ENCODE results near the gene PATJ.
"Not testable (repeated sequence)": the region's sequence is repeated elsewhere in the genome, so short reads cannot be mapped to it uniquely, and the experiment has no call there.

Gene PATJ

GRCh38 chr1:61961009-61961408 is 218.7 kb downstream of the PATJ start:
- Histone ChIP-seq H3K9me2 (replicated peaks; ENCODE audit: low read depth, low read length) (no peaks in the 10 kb centered on the region), H3K79me2 (ENCODE audit: insufficient read depth, low read length) (no peaks in the 10 kb centered on the region), H3K4me3 (ENCODE audit: low read length, poor library complexity, severe bottlenecking) (no peak overlapping the region), H3K4me1 (ENCODE audit: insufficient read depth, low read length, poor library complexity, severe bottlenecking) (no peaks in the 10 kb centered on the region), H3K27me3 (ENCODE audit: insufficient read depth, low read length, poor library complexity, severe bottlenecking) (no peaks in the 10 kb centered on the region), H3F3A (ENCODE audit: low read depth) (no peaks in the 10 kb centered on the region), H3K4me2 (ENCODE audit: low read depth, low read length, poor library complexity, severe bottlenecking) (no peak overlapping the region), H3K36me3 (ENCODE audit: insufficient read depth, low read length) (no peaks in the 10 kb centered on the region), H3K9ac (ENCODE audit: low read depth, low read length, poor library complexity, severe bottlenecking) (no peak overlapping the region), H2AFZ (ENCODE audit: low read length) (no peak overlapping the region), H4K20me1 (ENCODE audit: insufficient read depth, low read length, poor library complexity, severe bottlenecking) (no peaks in the 10 kb centered on the region), H3K9me3 (ENCODE audit: insufficient read depth, low read depth, low read length) (no peaks in the 10 kb centered on the region)
- no peak for TF ChIP-seq EZH2phosphoT487 (IDR thresholded peaks at IDR 0.05; ENCODE audit: borderline replicate concordance)
- no peak for TF ChIP-seq CTCF (conservative IDR thresholded peaks at IDR 0.05; ENCODE audit: low read length)

- Histone ChIP-seq H3K4me2 (ENCODE audit: low read depth, low read length, poor library complexity, severe bottlenecking) (no peak overlapping the region), H3K9me2 (replicated peaks; ENCODE audit: low read depth, low read length) (no peaks in the 10 kb centered on the region), H2AFZ (ENCODE audit: low read length) (no peak overlapping the region), H3F3A (ENCODE audit: low read depth) (no peaks in the 10 kb centered on the region), H4K20me1 (ENCODE audit: insufficient read depth, low read length, poor library complexity, severe bottlenecking) (no peaks in the 10 kb centered on the region), H3K79me2 (ENCODE audit: insufficient read depth, low read length) (no peaks in the 10 kb centered on the region), H3K9ac (ENCODE audit: low read depth, low read length, poor library complexity, severe bottlenecking) (no peak overlapping the region), H3K36me3 (ENCODE audit: insufficient read depth, low read length) (no peaks in the 10 kb centered on the region), H3K9me3 (ENCODE audit: insufficient read depth, low read depth, low read length) (no peaks in the 10 kb centered on the region), H3K4me3 (ENCODE audit: low read length, poor library complexity, severe bottlenecking) (no peak overlapping the region), H3K4me1 (ENCODE audit: insufficient read depth, low read length, poor library complexity, severe bottlenecking) (no peaks in the 10 kb centered on the region), H3K27me3 (ENCODE audit: insufficient read depth, low read length, poor library complexity, severe bottlenecking) (no peaks in the 10 kb centered on the region)
- TF ChIP-seq EZH2phosphoT487 (IDR thresholded peaks at IDR 0.05; ENCODE audit: borderline replicate concordance) (no peak), CTCF (conservative IDR thresholded peaks at IDR 0.05; ENCODE audit: low read length) (no peak)
Measured at GRCh38 chr1:61962631-61963030, 220.4 kb downstream of the PATJ start.

GRCh38 chr1:61966450-61967225 is 224.4 kb downstream of the PATJ start:
- H2AFZ ChIP-seq (ENCODE audit: low read length); H3K27me3 ChIP-seq (ENCODE audit: insufficient read depth, low read length, poor library complexity, severe bottlenecking); H3K79me2 ChIP-seq (ENCODE audit: insufficient read depth, low read length); H3K9ac ChIP-seq (ENCODE audit: low read depth, low read length, poor library complexity, severe bottlenecking); H3F3A ChIP-seq (ENCODE audit: low read depth); H3K36me3 ChIP-seq (ENCODE audit: insufficient read depth, low read length); H3K9me2 ChIP-seq (replicated peaks; ENCODE audit: low read depth, low read length); H3K4me2 ChIP-seq (ENCODE audit: low read depth, low read length, poor library complexity, severe bottlenecking); H3K9me3 ChIP-seq (ENCODE audit: insufficient read depth, low read depth, low read length); H3K4me1 ChIP-seq (ENCODE audit: insufficient read depth, low read length, poor library complexity, severe bottlenecking); H4K20me1 ChIP-seq (ENCODE audit: insufficient read depth, low read length, poor library complexity, severe bottlenecking); H3K4me3 ChIP-seq (ENCODE audit: low read length, poor library complexity, severe bottlenecking): not testable (repeated sequence)

GRCh38 chr1:61967750-61968149 is 225.5 kb downstream of the PATJ start:
- TF ChIP-seq EZH2phosphoT487 (IDR thresholded peaks at IDR 0.05; ENCODE audit: borderline replicate concordance) (no peak), CTCF (conservative IDR thresholded peaks at IDR 0.05; ENCODE audit: low read length) (no peak)
- Histone ChIP-seq H4K20me1 (ENCODE audit: insufficient read depth, low read length, poor library complexity, severe bottlenecking) (no peaks in the 10 kb centered on the region), H3K9ac (ENCODE audit: low read depth, low read length, poor library complexity, severe bottlenecking) (no peak overlapping the region), H3K9me2 (replicated peaks; ENCODE audit: low read depth, low read length) (no peaks in the 10 kb centered on the region), H3K36me3 (ENCODE audit: insufficient read depth, low read length) (no peaks in the 10 kb centered on the region), H3K4me3 (ENCODE audit: low read length, poor library complexity, severe bottlenecking) (no peak overlapping the region), H3K27me3 (ENCODE audit: insufficient read depth, low read length, poor library complexity, severe bottlenecking) (no peaks in the 10 kb centered on the region), H3F3A (ENCODE audit: low read depth) (no peaks in the 10 kb centered on the region), H3K9me3 (ENCODE audit: insufficient read depth, low read depth, low read length) (no peaks in the 10 kb centered on the region), H3K4me2 (ENCODE audit: low read depth, low read length, poor library complexity, severe bottlenecking) (no peak overlapping the region), H3K4me1 (ENCODE audit: insufficient read depth, low read length, poor library complexity, severe bottlenecking) (no peaks in the 10 kb centered on the region), H3K79me2 (ENCODE audit: insufficient read depth, low read length) (no peaks in the 10 kb centered on the region), H2AFZ (ENCODE audit: low read length) (no peak overlapping the region)

Measured in Loucy (cell line).